Amniotic epithelial cell (primary cell): ENCODE data around the gene ACACB.
A peak's percentile ranks its signal among the peaks of the same experiment; 100 is the strongest.

Experiments used
- DNase-seq: peaks from one replicate; pipeline ENCODE4 v3.0.0-alpha.2; 2010; ENCODE audit warnings: low read depth

Gene ACACB

DNA sequence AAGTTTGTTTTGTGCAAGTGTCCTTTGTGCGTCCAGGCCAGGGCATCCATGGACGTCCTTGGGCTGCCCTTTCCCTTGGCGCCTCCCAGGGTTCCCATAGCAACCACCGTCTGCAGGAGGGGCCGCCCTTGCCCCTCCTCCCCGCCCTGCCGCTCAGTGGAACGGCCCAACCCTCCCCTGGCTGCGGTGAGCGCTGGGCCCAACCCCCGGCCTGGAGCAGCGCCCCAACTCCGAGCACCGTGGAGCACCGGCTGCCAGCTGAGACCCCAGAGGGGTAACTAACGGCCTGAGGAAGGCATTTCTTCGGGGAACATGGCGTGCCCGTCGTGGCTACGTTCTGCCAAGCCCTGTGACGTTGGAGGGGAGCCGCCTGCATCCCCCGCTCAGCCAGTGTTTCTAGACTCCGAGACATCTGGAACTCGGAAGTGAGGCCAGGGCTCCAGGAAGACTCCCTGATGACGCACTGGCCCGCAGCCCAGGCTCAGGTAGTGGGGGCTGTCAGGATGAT is 5.3 kb upstream of the ACACB start:
- DNase-seq, result peak; percentile 81

DNA sequence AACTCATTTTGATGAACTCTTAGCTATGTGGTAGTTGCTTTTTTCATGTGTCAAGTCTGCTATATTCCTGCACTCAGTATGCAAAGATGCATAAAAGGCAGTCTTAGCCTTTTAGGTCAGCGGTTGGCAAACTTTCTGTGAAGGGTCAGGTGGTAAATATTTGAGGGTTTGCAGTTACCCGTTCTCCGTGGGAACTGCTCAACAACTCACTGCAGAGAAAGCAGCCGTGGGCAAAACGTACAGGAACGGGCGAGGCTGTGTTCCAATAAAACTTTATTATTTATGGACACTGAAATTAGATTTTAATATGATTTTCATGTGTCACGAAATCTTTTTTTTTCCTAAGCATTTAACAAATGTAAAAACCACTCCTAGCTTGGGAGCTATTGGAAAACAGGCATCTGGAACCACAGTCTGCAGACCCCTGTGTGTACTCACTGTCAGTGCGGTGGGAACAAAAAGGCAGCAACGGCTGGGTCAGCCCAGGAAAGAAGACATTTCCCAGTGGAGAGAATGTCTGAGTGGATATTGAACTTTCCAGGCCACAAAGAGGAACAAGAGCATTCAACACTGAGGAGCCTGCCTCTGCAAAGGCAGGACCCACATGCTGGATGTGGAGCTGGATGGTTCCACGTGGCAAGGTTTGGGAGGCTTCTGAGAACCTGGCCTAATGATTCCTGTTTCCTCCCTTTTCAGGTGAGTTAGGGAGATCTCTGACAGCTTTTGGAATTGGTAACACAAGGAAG is 3.5 kb upstream of the ACACB start:
- DNase-seq, result no peak

DNA sequence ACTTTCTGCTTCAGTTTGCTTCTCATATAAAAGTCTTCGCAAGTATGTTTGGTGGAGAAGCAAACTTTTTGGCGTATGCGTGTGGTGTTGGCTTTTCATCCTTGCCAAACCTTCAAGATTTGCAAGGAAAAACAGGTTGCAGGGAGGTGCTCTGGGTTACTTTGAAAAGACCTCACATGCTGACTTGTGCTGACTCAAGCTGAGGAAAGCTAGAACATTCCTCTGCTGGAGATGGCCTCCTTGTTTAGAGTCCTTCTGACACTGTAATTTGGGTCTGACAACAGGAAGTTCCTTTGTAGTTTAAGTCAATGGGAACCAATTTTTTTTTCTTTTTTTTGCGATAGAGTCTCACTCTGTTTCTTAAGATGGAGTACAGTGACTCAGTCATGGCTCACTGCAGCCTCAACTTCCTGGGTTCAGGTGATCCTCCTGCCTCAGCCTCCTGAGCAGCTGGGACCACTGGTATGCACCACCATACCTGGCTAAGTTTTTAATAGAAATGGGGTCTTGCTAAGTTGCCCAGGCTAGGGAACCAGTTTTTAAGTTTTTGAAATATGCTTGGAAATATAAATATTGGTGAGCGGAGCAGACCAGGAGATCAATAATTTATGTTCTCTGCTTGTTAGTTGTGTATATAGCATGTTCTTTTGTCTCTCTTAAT is 2.6 kb upstream of the ACACB start:
- DNase-seq, result no peak

DNA sequence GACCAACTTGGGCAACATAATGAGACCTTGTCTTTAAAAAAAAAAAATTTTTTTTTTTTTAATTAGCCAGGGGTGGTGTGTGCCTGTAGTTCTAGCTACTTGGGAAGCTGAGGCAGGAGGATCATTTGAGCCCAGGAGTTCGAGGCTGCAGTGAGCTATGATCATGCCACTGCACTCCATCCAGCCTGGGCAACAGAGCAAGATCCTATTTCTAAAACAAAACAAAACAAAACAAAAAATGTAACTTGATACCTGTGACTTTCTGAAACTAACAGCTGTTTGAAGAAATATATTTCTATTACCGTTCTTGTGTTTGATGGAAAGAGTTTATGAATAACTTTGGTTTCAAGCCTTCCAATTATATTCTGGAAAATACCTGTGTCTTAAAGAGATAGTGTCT is 1.7 kb upstream of the ACACB start:
- no peak for DNase-seq

DNA sequence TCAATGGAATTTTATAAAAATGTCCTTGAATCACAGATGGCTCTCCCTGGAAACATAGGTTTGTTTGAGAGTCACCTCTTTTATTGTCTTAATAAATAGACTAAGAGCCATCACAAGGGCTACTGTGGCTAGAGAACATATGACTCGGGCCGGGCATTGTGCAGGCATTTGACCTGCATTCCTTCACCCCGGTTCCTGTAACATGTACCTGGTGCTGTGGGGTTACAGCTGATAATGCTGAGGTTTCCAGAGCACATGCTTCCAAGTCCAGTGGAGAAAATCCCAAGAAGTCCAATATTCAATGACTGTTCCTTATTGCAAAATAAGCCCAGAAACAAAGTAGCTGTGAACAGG is 1.0 kb upstream of the ACACB start:
- DNase-seq, result no peak

DNA sequence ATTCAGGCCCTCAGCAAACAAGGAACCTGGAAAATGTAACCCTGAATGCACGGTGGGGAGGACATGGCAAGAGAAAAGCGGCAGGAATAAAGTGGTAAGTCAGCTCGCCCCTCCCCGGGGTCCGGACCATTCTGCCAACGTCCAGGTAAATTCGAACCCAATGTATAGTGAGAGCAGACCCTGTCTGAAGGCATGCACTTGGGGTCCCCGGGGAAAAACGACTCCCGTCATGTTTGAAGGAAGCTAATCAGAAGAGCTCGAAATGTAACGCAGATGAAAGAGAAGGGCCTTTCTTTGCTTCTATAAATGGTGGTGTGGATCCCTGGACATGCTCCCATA is 193 bp downstream of the ACACB start:
- DNase-seq, result no peak

DNA sequence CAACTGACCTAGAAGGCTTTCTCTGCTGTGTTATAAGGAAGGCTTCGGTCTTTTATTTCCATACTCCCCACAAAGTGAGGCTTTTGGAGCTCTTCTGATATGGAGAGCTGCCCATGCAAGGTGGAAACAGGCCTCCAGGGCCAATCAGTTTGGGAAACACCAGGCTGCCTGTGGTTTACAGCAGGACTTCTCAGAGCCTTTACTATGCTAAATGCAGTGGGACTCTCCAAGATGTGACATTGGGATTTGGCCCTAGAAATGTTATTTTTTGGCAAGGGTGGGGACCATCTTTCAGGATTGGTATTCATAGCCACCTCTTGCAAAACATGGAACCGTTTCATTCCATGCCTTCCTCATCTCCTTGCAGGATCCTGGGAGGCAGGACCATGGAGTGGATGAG is 3.7 kb downstream of the ACACB start:
- DNase-seq, result no peak

DNA sequence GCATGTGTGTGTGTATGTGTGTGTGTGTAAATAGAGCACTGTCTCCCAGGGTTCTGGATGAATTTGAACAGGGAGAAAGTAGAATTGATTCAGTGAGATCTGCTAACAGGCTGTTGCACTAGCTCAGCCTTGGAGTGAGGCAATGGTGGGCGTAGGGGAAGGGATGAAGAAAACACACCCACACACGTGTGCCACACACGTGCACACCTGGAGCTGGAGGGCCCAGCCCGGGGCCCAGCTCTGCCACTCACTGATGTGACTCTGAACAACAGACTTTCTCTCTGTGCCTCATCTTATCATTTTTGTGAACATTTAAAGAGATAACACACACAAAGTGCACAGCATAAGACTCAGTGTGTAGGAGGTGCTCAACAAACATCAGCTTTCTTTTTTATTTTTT is 4.2 kb downstream of the ACACB start:
- no peak for DNase-seq

DNA sequence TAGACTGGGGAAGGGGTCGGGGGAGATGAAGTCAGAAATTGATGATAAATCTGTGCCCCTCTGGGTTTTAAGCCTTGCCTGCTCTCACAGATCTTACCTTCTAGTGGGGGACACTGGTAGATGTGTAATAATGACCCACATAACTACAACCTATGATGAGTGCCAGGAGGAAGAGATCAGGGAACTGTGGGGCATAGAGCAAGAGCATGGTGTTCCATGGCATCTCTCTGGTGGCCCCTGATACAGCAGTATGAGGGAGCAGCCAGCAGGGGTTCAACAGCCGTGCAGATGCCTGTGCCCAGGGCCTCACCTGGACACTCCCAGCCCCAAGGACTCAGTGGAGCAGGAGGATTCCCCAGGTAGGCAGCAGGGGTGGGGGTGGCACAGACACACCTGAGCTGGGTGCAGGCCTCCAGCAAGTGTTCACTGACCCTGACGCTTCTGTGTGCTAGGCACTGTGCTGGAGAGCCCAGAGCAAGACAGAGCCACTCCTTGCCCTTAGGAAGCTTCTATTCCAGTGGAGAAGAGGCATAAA is 5.0 kb downstream of the ACACB start:
- no peak for DNase-seq

DNA sequence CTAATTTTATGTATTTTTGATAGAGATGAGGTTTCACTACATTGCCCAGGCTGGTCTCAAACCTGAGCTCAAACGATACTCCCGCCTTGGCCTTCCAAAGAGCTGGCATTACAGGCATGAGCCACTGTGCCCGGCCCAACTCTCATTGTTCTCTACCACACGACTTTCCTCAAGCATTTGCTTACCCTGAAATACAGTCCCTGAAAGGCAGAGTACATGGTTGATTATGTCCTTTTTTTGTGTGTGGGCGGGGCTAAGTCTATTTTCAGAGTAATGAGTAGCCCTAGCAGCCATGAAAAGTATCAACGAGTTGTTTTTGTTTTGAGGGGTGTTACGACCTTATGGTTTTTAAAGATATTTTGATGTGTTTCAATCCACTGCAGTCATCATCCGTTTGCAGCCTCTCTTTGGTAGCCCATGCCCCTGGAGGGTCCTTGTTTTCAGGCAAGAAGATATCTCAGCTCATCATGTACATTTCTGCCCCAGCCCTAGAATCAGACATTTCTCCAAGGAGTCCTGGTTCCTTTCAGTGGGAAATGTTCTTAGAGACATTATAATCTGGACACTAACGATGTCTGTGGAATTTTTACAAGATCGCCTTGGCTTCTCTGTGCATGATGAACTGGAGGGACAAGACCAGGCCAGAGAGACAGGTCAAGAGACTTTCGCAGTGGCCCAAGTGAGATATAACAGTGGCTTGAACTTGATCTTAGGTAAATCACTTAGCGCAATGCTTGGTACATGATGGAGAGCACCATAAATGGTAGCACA is 8.7 kb downstream of the ACACB start:
- DNase-seq, result no peak

DNA sequence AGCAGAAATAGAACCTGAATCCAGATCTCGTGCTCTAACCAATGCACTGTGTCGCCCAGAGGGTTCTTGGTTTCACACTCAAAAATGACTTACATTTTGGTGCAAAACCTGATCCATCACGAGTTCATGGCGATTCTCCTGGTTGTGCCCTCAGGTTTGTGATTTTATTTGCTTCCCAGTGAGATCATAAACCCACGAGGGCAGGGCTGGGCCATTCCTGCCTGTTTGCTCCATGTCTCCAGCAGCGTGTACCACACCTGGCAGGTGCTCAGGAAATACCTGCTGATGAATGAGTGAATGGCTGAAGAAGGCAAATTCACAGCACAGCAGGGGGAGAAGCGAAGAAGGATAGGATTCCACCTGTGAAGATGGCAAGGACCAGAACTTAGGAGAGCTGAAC is 9.4 kb downstream of the ACACB start:
- DNase-seq, result no peak

DNA sequence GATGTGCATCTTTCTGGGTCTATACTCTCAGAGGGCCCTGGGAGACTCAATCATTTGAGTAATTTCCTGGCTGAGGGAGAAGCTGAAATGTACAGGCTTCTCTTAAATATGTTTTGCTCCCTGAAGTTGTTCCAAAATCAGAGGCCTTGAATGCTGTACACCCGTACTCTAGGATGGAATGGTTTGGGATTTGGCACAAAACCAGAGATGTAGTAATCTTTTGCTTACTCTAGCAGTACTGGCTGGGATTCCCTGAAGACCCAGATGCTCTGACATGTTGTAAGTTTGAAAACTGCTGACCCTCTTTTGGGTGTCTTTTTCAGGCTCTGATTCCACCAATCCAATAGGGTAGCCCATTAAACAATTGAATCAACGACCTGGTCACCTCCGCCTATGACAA is 10.4 kb downstream of the ACACB start:
- no peak for DNase-seq

DNA sequence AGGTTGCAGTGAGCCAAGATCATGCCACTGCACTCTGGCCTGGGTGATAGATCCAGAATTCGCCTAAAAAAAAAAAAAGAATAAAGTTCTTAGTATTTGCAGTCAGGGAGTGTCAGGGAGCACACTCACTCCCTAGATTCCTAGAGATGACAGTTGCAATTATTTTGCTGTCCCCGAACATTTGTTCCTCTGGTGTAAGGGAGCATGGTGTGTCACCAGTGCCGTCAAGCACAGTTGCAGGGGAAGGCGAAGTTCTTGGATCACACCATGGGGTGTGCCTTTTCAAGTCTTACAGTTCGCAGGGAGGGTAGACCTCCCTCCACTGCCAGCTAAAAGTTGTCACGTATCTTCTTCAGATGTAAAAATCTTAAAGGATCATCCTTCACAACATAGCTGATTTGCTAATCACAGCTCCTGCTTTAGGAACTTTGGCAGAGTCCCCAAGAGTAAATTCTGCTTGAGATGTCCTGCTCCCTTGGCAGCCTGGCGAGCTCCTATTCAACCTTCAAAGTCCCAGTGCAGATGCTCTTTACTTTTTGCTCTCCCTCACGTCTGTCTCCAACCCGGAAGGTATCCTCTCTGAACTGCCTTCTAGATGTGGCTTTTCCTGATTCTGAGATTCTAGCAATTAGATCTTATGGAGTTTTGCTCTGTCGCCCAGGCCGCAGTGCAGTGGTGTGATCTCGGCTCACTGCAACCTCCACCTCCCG is 11.3 kb downstream of the ACACB start:
- no peak for DNase-seq

DNA sequence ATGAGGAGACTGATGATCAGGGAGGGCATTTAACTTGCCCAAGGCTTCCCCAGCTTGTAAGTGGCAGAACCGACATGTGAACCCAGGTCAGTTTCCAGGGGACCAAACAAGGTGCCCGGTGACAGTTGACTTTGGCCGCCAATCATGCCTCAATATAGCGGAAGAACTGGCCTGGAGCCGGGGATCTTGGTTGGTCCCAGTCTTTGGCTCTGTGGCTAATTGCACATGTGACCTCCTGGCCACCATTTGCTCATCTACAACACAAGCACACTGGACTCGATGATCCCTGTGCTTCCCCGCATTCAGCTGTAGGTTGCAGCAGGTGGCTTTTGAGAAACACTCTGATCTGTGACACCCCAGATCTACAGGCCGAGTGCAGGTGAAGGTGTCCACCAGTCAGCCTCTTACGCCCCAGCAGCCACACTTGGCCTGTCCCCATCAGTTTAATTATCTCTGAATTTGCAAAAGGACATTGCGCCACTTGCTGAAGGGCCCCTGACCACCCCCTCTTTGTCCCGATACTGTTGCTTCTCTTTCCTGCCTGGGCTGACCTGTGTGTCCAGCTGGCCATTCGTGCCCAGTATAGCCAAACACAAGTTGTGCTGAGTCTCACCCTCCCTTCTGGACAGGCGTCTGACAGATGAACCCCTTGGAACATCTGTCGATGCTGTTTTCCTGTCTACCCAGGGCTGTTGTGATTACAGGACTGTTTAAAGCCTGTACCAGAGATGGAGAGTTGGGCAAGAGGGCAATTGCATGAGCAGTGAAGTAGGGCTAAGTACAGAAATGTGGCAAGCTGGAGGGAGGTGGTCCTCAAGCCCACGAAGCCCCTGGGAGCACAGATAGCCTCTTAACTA is 14.1 kb downstream of the ACACB start:
- no peak for DNase-seq

DNA sequence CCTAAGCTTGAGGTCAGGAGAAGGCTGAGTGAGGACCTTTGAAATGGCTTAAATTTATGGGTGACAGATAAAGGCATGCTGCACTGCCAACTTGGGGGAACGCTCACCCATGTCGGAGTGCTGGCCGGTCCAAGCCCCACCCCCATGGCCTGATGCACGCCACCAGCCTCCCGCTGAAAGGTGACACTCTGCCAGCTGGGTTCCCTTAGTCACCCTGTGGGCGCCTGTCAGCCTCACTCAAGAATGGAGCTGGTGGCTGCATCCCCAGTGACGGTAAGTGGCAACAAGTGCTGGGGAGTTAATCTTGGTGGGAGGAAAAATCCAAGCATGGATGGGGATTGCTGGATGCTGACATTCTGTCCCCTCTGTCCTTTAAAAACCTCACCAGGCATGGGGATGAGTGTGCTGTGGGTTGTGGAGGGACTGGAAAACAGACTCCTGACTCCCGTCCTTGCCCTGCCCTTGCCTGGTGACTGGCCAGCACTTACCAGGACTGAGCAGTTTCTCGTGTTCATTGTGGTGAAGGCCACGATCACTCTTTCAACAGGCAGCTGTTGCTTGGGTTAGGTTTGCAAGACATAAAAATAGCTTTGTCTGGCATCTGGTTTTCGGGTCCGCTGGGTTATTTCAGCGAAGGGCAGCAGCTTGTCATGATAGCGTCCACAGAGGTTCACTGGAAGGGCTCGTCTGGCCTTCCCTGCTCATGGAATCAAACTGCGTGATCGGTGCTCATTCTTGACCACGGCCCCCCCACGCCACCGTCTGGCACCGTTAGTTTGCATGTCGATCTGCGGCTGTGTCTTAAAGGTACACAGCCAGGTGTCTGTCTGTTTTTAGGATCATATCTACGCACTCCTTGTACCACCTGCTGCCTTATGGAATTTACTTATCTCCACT is 15.0 kb downstream of the ACACB start:
- DNase-seq, result no peak

DNA sequence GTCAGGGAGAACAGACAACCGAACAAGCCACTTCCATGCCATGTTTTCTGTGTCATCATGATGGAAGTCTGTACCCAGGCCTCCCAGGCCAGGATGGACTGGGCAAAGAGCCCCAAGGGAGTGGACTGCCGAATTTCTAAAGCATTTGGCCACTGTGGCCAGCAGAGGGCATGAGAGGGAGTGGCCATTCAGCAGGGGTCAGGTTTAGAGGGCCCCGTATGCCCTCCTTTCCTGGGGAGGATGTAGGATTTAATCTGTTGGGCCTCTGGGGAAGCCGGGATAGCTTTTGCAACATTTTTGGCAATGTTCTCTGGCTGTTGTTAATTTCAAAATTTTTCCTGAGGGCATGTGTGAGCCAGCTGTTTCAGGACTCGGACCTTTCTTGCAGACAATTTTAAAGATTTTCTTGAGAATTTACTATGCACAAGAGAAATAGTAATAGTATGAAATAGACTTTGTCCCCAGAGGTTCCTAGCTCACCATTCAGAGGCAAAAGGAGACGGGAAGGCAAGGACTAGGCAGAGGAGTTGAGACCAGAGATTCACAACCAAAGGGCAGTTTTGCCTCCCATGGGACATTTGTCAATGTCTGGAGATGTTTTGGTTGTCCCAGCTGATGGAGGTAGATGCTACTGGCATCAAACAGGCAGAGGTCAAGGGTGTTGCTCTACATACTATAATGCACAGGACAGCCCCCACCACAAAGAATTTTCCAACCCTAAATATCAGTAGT is 18.0 kb downstream of the ACACB start:
- no peak for DNase-seq

DNA sequence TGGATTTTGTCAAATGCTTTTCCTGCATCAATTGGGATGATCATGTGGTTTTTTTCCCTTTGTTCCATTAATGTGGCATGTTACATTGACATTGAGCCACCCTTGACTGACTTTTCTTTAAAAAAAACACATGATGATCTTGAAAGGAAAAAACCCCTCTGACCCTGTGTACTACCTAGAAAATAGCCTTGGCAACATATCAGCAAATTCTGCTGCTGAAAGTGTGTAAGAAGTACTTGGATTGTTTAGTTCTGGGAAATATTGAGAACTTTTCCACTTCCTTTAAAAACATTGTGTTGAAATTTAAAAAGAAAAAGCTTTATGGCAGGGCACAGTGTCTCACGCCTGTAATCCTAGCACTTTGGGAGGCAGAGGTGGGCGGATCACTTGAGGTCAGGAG is 20.7 kb downstream of the ACACB start:
- no peak for DNase-seq

DNA sequence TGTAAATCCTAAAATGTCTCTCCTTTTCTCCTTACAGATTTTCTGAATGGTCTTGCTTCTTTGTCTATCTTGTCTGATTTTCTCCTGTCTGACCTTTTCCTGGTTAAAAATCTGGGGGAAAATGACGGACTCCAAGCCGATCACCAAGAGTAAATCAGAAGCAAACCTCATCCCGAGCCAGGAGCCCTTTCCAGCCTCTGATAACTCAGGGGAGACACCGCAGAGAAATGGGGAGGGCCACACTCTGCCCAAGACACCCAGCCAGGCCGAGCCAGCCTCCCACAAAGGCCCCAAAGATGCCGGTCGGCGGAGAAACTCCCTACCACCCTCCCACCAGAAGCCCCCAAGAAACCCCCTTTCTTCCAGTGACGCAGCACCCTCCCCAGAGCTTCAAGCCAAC is 23.0 kb downstream of the ACACB start:
- no peak for DNase-seq

DNA sequence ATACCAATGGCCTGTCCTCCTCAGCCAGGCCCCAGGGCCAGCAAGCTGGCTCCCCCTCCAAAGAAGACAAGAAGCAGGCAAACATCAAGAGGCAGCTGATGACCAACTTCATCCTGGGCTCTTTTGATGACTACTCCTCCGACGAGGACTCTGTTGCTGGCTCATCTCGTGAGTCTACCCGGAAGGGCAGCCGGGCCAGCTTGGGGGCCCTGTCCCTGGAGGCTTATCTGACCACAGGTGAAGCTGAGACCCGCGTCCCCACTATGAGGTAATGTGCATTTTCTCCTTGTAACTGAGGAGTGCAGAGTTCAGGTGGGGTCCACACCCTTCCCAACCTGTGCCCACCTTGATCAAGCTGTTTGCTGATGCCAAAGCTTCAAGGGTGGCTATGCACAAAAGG is 23.4 kb downstream of the ACACB start:
- DNase-seq, result no peak

DNA sequence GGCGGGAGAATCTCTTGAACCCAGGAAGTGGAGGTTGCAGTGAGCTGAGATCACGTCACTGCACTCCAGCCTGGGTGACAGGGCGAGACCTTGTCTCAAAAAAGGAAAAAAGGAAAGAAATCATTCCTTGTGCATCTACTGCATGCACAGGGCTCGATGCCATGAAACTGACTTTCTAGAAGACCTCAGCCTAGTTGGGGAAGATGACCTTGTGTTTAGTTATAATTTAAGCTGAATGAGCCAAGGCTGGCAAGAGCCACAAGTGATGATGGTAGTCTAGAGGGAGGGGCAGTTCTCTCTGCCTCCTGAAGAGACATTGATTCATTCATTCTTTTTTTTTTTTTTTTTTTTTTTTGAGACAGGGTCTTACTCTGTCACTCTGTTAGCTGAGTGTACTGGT is 24.2 kb downstream of the ACACB start:
- DNase-seq, result no peak
